HCT116 (cell line): ENCODE results near the gene DERA.

ENCODE experiments used
- CEBPB ChIP-seq: IDR thresholded peaks from 2 replicates; pipeline ENCODE4 v1.6.1; 2012; ENCODE audit warnings: low read depth
- CTCF ChIP-seq, 3 experiments: fragments of 200-600 bp in 1 of 3; sonication (generic) in 1 of 3; IDR thresholded peaks in 2 of 3; conservative IDR thresholded peaks in 1 of 3; 2 replicates each; pipeline ENCODE4 v1.5.1; 2012 to 2017; ENCODE audit warnings: low read depth in 2 of 3, low read length in 2 of 3, antibody characterized with exemption in 1 of 3, borderline replicate concordance in 1 of 3, control low read depth in 1 of 3, mild to moderate bottlenecking in 1 of 3, mixed read lengths in 1 of 3, mixed run types in 1 of 3, moderate library complexity in 1 of 3; ENCODE audit not compliant: insufficient read depth in 1 of 3
- ELF1 ChIP-seq: IDR thresholded peaks from 2 replicates; pipeline ENCODE4 v1.6.1; 2012; ENCODE audit warnings: low read depth, borderline replicate concordance
- EZH2 ChIP-seq: fragments of 200-600 bp; sonication (generic); IDR thresholded peaks from 2 replicates; pipeline ENCODE4 v1.6.1; 2017; ENCODE audit warnings: antibody characterized with exemption, mixed run types
- MAX ChIP-seq: IDR thresholded peaks from 2 replicates; pipeline ENCODE4 v1.6.1; 2012
- SP1 ChIP-seq: IDR thresholded peaks from 2 replicates; pipeline ENCODE4 v1.6.1; 2012; ENCODE audit warnings: low read depth
- SRF ChIP-seq: IDR thresholded peaks from 2 replicates; pipeline ENCODE4 v1.6.1; 2012; ENCODE audit warnings: low read depth
- TF ChIP-seq, protein P1 (sequence below): IDR thresholded peaks from 2 replicates; pipeline ENCODE4 v1.6.1; 2012; ENCODE audit warnings: low read depth

- TF ChIP-seq CTCF (IDR thresholded peaks at IDR 0.05 in 2 of 3, conservative IDR thresholded peaks at IDR 0.05 in 1 of 3; ENCODE audit: borderline replicate concordance in 1 of 3, insufficient read depth in 1 of 3, low read depth in 2 of 3, low read length in 2 of 3) (no peak), MAX (no peak), SP1 (no peak), ELF1 (no peak), SRF (no peak), EZH2 (no peak), CEBPB (no peak)
- TF ChIP-seq, protein P1, sequence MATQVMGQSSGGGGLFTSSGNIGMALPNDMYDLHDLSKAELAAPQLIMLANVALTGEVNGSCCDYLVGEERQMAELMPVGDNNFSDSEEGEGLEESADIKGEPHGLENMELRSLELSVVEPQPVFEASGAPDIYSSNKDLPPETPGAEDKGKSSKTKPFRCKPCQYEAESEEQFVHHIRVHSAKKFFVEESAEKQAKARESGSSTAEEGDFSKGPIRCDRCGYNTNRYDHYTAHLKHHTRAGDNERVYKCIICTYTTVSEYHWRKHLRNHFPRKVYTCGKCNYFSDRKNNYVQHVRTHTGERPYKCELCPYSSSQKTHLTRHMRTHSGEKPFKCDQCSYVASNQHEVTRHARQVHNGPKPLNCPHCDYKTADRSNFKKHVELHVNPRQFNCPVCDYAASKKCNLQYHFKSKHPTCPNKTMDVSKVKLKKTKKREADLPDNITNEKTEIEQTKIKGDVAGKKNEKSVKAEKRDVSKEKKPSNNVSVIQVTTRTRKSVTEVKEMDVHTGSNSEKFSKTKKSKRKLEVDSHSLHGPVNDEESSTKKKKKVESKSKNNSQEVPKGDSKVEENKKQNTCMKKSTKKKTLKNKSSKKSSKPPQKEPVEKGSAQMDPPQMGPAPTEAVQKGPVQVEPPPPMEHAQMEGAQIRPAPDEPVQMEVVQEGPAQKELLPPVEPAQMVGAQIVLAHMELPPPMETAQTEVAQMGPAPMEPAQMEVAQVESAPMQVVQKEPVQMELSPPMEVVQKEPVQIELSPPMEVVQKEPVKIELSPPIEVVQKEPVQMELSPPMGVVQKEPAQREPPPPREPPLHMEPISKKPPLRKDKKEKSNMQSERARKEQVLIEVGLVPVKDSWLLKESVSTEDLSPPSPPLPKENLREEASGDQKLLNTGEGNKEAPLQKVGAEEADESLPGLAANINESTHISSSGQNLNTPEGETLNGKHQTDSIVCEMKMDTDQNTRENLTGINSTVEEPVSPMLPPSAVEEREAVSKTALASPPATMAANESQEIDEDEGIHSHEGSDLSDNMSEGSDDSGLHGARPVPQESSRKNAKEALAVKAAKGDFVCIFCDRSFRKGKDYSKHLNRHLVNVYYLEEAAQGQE, result no peak
These were observed 110.5 kb downstream of the DERA start for GRCh38 chr12:16021676-16022075.
